GM19463 (cell line): Measurements from ENCODE around the gene PSMB2.
"Not testable (repeated sequence)": the region's sequence is repeated elsewhere in the genome, so short reads cannot be mapped to it uniquely, and the experiment has no call there.

Source experiments
- ATAC-seq: cut with Tn5 transposase; IDR thresholded peaks from one replicate; pipeline ENCODE4 v1.9.1; 2021; ENCODE audit warnings: mild to moderate bottlenecking, moderate library complexity; ENCODE audit not compliant: unreplicated experiment

The PSMB2 gene

GRCh38 chr1:35641233-35641866 is at the start of gene PSMB2:
PSMB2 (minus strand) TSS chr1:35641526; CDS start chr1:35641432, 94 bp downstream.
- peak; percentile 80 for ATAC-seq

- ATAC-seq, result no peak
Observed at GRCh38 chr1:35691080-35691479, 49.8 kb upstream of the PSMB2 start.

GRCh38 chr1:35690103-35690502 is 48.8 kb upstream of the PSMB2 start:
- not testable (repeated sequence) for ATAC-seq

GRCh38 chr1:35688161-35688560 is 46.8 kb upstream of the PSMB2 start:
- no peak for ATAC-seq

GRCh38 chr1:35683012-35683411 is 41.7 kb upstream of the PSMB2 start:
- no peak for ATAC-seq

GRCh38 chr1:35680271-35680670 is 38.9 kb upstream of the PSMB2 start:
- ATAC-seq, result no peak

GRCh38 chr1:35675773-35676172 is 34.4 kb upstream of the PSMB2 start:
- ATAC-seq, result no peak

GRCh38 chr1:35674111-35674510 is 32.8 kb upstream of the PSMB2 start:
- no peak for ATAC-seq

- no peak for ATAC-seq
Observed at GRCh38 chr1:35672116-35672515, 30.8 kb upstream of the PSMB2 start.

GRCh38 chr1:35668506-35668905 is 27.2 kb upstream of the PSMB2 start:
- no peak for ATAC-seq

GRCh38 chr1:35666916-35667315 is 25.6 kb upstream of the PSMB2 start:
- no peak for ATAC-seq

- no peak for ATAC-seq
Observed at GRCh38 chr1:35666216-35666615, 24.9 kb upstream of the PSMB2 start.

- no peak for ATAC-seq
Observed at GRCh38 chr1:35663434-35663833, 22.1 kb upstream of the PSMB2 start.

GRCh38 chr1:35661474-35661795 is 20.1 kb upstream of the PSMB2 start:
- no peak for ATAC-seq

GRCh38 chr1:35660581-35661473 is 19.5 kb upstream of the PSMB2 start:
- no peak for ATAC-seq

- ATAC-seq, result no peak
Observed at GRCh38 chr1:35659589-35659988, 18.3 kb upstream of the PSMB2 start.

- no peak for ATAC-seq
Observed at GRCh38 chr1:35657851-35658250, 16.5 kb upstream of the PSMB2 start.

GRCh38 chr1:35656863-35657232 is 15.5 kb upstream of the PSMB2 start:
- ATAC-seq, result no peak

GRCh38 chr1:35656148-35656862 is 15.0 kb upstream of the PSMB2 start:
- ATAC-seq, result no peak

GRCh38 chr1:35655196-35655595 is 13.9 kb upstream of the PSMB2 start:
- no peak for ATAC-seq

GRCh38 chr1:35650416-35650815 is 9.1 kb upstream of the PSMB2 start:
- ATAC-seq, result no peak

- ATAC-seq, result no peak
Observed at GRCh38 chr1:35646043-35646442, 4.7 kb upstream of the PSMB2 start.
